HG03108 (cell line): ENCODE data around the gene MAPT.

Source experiments
- ATAC-seq: cut with Tn5 transposase; IDR thresholded peaks from one replicate; pipeline ENCODE4 v1.9.1; 2021; ENCODE audit warnings: moderate library complexity; ENCODE audit not compliant: unreplicated experiment

Gene MAPT

GRCh38 chr17:46026166-46027047 lies 132.1 kb downstream of the MAPT start:
- no peak for ATAC-seq

GRCh38 chr17:46027048-46027975 lies 133.0 kb downstream of the MAPT start:
- no peak for ATAC-seq

DNA sequence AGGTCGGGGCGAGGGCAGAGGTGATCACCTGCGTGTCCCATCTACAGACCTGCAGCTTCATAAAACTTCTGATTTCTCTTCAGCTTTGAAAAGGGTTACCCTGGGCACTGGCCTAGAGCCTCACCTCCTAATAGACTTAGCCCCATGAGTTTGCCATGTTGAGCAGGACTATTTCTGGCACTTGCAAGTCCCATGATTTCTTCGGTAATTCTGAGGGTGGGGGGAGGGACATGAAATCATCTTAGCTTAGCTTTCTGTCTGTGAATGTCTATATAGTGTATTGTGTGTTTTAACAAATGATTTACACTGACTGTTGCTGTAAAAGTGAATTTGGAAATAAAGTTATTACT lies 133.6 kb downstream of the MAPT start:
- no peak for ATAC-seq

DNA sequence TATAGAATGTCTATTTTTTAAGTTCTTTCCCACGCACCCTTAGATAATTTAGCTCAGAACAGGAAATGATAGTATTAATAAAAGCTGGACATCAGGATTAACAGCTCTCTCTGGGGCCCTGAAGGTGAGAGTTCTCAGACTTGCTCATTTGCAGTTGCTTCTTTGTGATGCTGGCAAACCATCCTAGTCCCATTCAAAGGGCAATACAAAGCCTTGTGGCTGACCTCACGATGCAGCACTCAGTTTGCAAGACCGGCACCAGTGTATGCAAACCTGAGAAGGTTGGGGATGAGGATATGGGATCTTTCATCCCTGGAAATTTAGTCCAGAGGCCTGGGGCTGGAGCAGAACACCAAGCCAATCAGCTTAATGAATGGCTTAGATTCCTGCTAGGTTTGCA lies 134.0 kb downstream of the MAPT start:
- no peak for ATAC-seq

DNA sequence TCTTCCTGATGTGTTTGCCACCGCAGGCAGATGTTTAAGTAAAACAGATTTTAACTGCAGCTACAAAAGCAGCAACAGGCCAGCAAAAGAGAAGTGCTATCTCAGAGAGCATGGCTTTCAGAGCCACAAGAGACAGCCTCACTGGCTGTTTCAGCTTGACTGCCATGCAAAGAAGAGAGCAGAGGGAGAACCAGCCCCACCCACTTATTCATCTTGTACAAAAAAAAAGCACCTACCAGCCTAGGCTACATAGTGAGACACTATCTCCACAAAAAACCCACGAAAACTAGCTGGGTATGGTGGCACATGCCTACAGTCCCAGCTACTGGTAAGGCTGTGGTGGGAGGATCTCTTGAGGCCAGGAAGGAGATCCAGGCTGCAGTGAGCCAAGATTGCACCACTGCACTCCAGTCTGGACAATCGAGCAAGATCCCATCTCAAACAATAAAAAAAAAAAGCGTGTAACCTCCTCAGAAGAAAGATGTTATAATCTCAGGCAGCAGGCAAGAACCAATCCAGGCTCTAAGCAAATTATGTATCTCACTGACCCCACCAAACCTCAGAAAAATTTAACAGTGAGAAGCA lies 134.7 kb downstream of the MAPT start:
- ATAC-seq, result no peak

GRCh38 chr17:46029627-46030026 lies 135.3 kb downstream of the MAPT start:
- no peak for ATAC-seq

GRCh38 chr17:46030752-46031151 lies 136.4 kb downstream of the MAPT start:
- ATAC-seq, result no peak

- ATAC-seq, result no peak
Measured at GRCh38 chr17:46031440-46031839, 137.1 kb downstream of the MAPT start.

DNA sequence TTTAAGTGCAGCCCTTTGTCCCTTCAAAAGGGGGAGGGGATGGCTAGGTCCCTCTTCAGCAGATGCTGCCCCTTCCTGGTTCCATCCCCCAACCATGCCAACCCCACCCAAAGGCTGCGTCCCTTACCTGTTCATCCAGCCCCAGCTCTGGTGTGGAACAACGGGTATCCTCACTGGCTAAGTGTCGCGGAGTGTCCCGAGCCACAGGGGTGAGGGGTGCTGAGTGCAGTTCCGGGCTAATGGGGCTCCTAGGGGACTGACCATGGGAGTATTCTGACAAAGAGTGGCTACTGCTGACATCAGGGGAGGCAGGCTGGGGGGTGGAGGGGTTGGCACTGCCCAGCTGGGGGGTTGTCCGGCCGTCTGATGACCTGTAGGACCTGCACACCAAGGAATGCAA lies 137.6 kb downstream of the MAPT start:
- no peak for ATAC-seq

DNA sequence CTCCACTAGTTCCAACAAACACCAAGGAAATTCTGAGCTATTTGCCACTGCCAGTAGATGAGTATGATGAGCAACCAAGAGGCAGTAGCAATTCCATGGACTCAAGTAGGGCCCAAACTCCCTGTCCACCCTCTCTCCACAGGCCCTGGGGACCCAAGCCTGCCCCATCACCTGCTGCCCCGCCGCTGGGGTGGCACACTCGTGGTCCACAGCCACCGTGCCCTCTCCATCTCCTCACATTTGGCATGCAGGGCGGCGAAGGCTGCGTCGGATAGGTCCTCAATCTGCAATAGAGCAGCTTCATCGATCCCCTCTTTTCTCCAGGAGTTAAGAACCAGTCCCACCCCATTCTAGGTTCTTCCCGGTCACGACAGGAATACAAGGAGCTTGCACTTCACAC lies 138.6 kb downstream of the MAPT start:
- ATAC-seq, result no peak

GRCh38 chr17:46033392-46033791 lies 139.0 kb downstream of the MAPT start:
- ATAC-seq, result no peak

- no peak for ATAC-seq
Measured at GRCh38 chr17:46035112-46035818, 140.9 kb downstream of the MAPT start.

DNA sequence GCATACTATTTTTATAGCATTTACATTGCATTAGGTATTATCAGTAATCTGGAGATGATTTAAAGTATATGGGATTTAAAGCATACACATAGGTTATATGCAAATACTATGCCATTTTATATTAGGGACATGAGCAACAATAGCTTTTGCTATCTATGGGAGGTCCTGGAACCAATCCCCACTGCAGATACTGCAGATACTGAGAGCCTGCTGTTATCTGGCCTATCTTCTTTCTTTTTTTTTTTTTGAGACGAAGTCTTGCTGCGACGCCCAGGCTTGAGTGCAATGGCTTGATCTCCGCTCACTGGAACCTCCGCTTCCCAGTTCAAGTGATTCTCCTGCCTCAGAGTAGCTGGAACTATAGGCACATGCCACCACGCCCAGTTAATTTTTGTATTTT lies 142.1 kb downstream of the MAPT start:
- no peak for ATAC-seq

DNA sequence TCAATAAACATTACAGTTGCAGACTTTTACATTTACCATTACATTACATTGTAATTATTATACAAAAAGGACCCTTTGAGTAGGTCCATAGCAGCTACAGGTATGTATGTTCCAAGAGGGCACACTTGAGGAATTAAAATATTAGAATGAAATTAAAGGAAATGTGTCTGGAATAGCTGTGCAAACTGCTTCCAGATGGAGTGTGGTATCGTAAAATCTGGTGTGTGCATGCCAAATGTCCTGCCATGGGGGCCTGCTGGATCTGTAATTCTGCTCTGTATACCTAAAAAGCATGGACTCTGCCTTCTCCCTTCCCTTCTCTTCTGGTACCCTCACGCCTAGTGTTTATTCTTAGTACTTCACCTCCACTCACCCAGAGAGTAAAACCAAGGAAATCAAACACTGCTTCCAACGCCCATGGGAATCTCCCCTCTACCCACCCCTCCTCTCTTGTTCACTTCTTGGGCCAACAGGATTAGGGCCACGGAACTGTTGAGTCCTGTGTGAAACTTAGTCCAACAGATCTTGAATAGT lies 143.4 kb downstream of the MAPT start:
- ATAC-seq, result no peak

DNA sequence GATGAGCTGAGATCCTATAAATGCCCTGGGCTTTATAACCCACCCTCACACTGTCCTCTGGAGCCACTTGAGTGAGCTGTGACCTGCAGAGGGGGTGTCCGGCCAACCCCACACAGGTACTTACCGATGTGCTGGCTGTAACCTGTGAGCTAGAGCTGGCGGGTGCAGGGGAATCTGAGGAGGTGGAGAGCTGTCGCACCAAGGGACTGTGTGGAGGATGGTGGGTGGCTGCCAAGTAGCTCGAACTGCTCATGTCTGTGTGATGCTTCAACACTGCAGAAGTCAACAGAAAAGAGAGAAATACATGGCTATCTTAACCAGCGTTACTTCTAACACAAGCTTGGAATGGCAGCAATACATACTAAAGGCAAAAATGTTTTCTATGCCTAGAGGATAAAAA lies 144.1 kb downstream of the MAPT start:
- no peak for ATAC-seq

GRCh38 chr17:46038937-46039336 lies 144.6 kb downstream of the MAPT start:
- no peak for ATAC-seq

DNA sequence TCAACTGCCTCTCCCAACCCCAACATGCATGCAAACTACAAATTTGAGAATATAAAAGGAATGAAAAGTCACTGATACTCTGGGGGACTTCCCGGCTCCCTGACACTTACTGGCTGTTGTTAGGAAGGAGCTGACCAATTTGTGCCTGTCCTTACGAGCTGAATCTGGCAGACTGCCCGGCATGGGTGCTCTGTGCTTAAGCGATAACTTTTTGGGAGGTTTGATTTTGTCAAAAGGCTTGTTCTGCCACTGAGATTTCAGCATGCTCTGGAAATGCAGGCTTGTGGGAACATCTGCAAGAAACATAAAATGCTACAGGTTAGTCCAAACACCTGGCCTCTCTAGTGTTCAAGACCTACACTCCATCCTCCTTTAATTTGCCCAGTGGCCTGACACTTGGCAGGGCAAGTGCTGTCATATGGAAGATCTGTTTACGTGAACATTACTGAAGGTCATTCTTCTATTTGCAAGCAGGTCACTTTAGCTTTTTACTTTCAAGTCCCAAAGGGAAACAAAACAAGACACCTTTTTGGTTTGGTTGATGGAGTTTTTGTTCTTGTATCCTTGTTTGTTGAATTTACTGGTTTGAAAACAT lies 145.3 kb downstream of the MAPT start:
- no peak for ATAC-seq

GRCh38 chr17:46042246-46042645 lies 147.9 kb downstream of the MAPT start:
- no peak for ATAC-seq

- no peak for ATAC-seq
Measured at GRCh38 chr17:46042925-46043324, 148.6 kb downstream of the MAPT start.

DNA sequence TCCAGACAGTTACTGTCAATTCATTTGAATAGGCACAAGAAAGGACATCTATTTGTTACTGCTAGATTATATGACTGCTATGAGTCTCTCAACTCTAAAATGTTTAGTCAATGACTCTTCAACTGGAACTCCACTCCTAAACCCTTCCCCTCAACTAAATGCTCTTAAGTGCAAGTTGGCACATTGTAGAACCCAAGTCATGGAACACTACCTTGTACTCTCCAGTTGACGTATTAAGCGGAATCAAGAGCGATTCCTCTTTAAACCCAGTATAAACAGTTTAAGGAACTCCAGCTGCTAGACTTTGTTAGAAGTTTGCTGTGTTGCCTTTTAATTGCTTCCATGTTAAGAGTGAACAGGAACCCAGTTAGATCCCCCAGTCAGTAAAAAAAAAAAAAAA lies 149.3 kb downstream of the MAPT start:
- no peak for ATAC-seq
